Measurements from ENCODE around the gene PIPOX. TPM values are rescaled to one million over a fixed set of nuclear protein-coding genes. Genes with fewer than 3 reads are reported as not detected.

Gene PIPOX
- total RNA-seq, 1 donor from 2014 or later: 3.7 TPM

- DNase-seq (ENCODE audit: low spot score): no peak
- H3K36me3 Mint-ChIP-seq: peaks cover 3% of the 10 kb centered on the region
- no peak for TF ChIP-seq EZH2phosphoT487 (IDR thresholded peaks at IDR 0.05)
- TF ChIP-seq, protein P1, sequence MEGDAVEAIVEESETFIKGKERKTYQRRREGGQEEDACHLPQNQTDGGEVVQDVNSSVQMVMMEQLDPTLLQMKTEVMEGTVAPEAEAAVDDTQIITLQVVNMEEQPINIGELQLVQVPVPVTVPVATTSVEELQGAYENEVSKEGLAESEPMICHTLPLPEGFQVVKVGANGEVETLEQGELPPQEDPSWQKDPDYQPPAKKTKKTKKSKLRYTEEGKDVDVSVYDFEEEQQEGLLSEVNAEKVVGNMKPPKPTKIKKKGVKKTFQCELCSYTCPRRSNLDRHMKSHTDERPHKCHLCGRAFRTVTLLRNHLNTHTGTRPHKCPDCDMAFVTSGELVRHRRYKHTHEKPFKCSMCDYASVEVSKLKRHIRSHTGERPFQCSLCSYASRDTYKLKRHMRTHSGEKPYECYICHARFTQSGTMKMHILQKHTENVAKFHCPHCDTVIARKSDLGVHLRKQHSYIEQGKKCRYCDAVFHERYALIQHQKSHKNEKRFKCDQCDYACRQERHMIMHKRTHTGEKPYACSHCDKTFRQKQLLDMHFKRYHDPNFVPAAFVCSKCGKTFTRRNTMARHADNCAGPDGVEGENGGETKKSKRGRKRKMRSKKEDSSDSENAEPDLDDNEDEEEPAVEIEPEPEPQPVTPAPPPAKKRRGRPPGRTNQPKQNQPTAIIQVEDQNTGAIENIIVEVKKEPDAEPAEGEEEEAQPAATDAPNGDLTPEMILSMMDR (IDR thresholded peaks at IDR 0.05): no peak
- no peak for TF ChIP-seq EZH2 (IDR thresholded peaks at IDR 0.05)
- no peak overlapping the region for H3K4me3 Mint-ChIP-seq
- peaks cover 33% of the 10 kb centered on the region for H3K4me1 ChIP-seq
- peaks cover 21% of the 10 kb centered on the region for H3K4me1 Mint-ChIP-seq
- H3K9me3 Mint-ChIP-seq: no peaks in the 10 kb centered on the region
- no peaks in the 10 kb centered on the region for H3K27me3 ChIP-seq
- no peak overlapping the region for H3K9ac ChIP-seq
- no peak overlapping the region for H3K27ac ChIP-seq
- H3K36me3 ChIP-seq: no peaks in the 10 kb centered on the region
- peaks cover 32% of the 10 kb centered on the region for H3F3A ChIP-seq (ENCODE audit: low read depth)
- H3K27ac Mint-ChIP-seq: no peak overlapping the region
- no peak overlapping the region for H2AFZ ChIP-seq (replicated peaks)
- no peaks in the 10 kb centered on the region for H4K20me1 ChIP-seq (ENCODE audit: low read depth)
- H3K4me2 ChIP-seq: peak overlapping the region; percentile 14
- H3K9me3 ChIP-seq (ENCODE audit: low read depth): no peaks in the 10 kb centered on the region
- no peak overlapping the region for H3K4me3 ChIP-seq
- H3K79me2 ChIP-seq (ENCODE audit: low read depth): no peaks in the 10 kb centered on the region
- peaks cover 10% of the 10 kb centered on the region for H3K27me3 Mint-ChIP-seq (ENCODE audit: insufficient read depth, low read depth)
Observed at GRCh38 chr17:29071303-29071702, 28.4 kb downstream of the PIPOX start.

DNA sequence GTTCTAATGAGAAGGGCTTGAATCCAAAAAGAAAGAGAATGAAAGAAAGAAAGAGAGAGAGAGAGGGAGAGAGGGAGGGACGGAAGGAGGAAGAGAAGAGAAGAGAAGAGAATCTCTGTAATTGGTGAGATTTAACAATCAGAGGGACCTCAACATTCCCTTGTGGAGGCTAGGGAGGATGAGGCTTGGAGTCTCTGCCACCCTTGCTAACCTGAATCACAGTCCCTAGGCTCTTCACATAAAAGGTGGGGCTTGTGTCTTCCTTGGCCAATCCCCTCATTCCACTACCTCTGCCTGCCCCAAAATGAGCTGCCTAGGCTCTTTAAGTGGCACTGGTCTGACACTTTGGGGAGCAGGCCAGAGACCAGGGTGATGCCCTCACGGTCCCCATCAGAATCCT lies 30.1 kb downstream of the PIPOX start:
- peaks cover 38% of the 10 kb centered on the region for H3F3A ChIP-seq (ENCODE audit: low read depth)
- H3K4me1 ChIP-seq: peaks cover 40% of the 10 kb centered on the region
- H4K20me1 ChIP-seq (ENCODE audit: low read depth): no peaks in the 10 kb centered on the region
- no peak overlapping the region for H3K4me3 ChIP-seq
- TF ChIP-seq, protein P1 (IDR thresholded peaks at IDR 0.05): no peak
- TF ChIP-seq EZH2 (IDR thresholded peaks at IDR 0.05) (no peak), EZH2phosphoT487 (IDR thresholded peaks at IDR 0.05) (no peak)
- Mint-ChIP-seq H3K4me1 (peaks cover 13% of the 10 kb centered on the region), H3K27me3 (ENCODE audit: insufficient read depth, low read depth) (peaks cover 6% of the 10 kb centered on the region), H3K4me3 (no peak overlapping the region), H3K9me3 (no peaks in the 10 kb centered on the region), H3K36me3 (peaks cover 7% of the 10 kb centered on the region), H3K27ac (no peak overlapping the region)
- no peak overlapping the region for H3K27ac ChIP-seq
- no peaks in the 10 kb centered on the region for H3K9me3 ChIP-seq (ENCODE audit: low read depth)
- H3K9ac ChIP-seq: no peak overlapping the region
- H3K36me3 ChIP-seq: no peaks in the 10 kb centered on the region
- H2AFZ ChIP-seq (replicated peaks): no peak overlapping the region
- H3K79me2 ChIP-seq (ENCODE audit: low read depth): no peaks in the 10 kb centered on the region
- H3K27me3 ChIP-seq: no peaks in the 10 kb centered on the region
- H3K4me2 ChIP-seq: peak overlapping the region; percentile 31
- no peak for DNase-seq (ENCODE audit: low spot score)

DNA sequence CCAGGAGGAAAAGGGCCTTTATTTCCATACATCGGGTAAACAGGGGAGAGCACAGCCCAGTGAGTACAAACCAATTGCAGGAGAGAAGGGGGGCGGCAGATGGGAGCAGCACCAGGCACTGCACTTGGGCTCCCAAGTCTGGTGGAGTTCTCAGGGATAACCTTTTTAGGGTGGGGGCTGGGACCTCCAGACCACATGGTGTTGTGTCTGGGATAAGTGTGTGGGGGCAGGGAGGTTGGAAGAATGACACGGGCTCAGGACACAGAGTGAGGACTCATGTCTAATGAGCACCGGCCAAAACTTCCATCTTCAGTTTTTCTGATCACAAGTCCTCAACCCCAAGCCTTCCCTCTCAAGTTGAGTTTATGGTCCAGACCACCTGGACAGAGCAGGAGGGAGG lies 30.6 kb downstream of the PIPOX start:
- TF ChIP-seq EZH2 (IDR thresholded peaks at IDR 0.05) (no peak), EZH2phosphoT487 (IDR thresholded peaks at IDR 0.05) (no peak)
- TF ChIP-seq, protein P1 (IDR thresholded peaks at IDR 0.05): no peak
- no peaks in the 10 kb centered on the region for H3K27me3 ChIP-seq
- H3K9ac ChIP-seq: no peak overlapping the region
- peak overlapping the region; percentile 31 for H3K4me2 ChIP-seq
- H3K36me3 Mint-ChIP-seq: peaks cover 7% of the 10 kb centered on the region
- peaks cover 36% of the 10 kb centered on the region for H3F3A ChIP-seq (ENCODE audit: low read depth)
- no peak overlapping the region for H3K27ac ChIP-seq
- no peaks in the 10 kb centered on the region for H3K9me3 Mint-ChIP-seq
- H3K36me3 ChIP-seq: no peaks in the 10 kb centered on the region
- peaks cover 6% of the 10 kb centered on the region for H3K27me3 Mint-ChIP-seq (ENCODE audit: insufficient read depth, low read depth)
- H3K4me1 Mint-ChIP-seq: peaks cover 13% of the 10 kb centered on the region
- peaks cover 40% of the 10 kb centered on the region for H3K4me1 ChIP-seq
- H3K9me3 ChIP-seq (ENCODE audit: low read depth): no peaks in the 10 kb centered on the region
- H3K27ac Mint-ChIP-seq: no peak overlapping the region
- H3K4me3 Mint-ChIP-seq: no peak overlapping the region
- no peaks in the 10 kb centered on the region for H4K20me1 ChIP-seq (ENCODE audit: low read depth)
- DNase-seq (ENCODE audit: low spot score): no peak
- H3K79me2 ChIP-seq (ENCODE audit: low read depth): no peaks in the 10 kb centered on the region
- no peak overlapping the region for H2AFZ ChIP-seq (replicated peaks)
- no peak overlapping the region for H3K4me3 ChIP-seq
